K562 (cell line): ENCODE measurements around the gene LMCD1. TPM values are rescaled to one million over a fixed set of nuclear protein-coding genes. Genes with fewer than 3 reads are reported as not detected.

Source experiments
- ATAC-seq: fragments of 200-7000 bp; cut with Tn5 transposase; 3 replicates; pipeline ENCODE4 v1.9.1; 2020; ENCODE audit warnings: moderate library complexity
- BruUV-seq: library from RNA; stranded (reverse); fragments of 400-500 nt; replicated peaks from 2 replicates; lab custom pipeline; 2021; lab: Mats Ljungman, UMichigan
- CTCF ChIA-PET: fragments of 300-600 bp; formaldehyde crosslinking; extraction: SDS; loops from one replicate; lab custom pipeline; 2021; ENCODE audit warnings: low intra/inter-chr PET ratio; lab: Yijun Ruan, JAX
- POLR2A ChIA-PET: fragments of 300-600, 350-650 bp; sonication (Branson Sonifier 250); formaldehyde crosslinking; extraction: SDS; loops from one replicate; lab custom pipeline; 2021; ENCODE audit warnings: antibody characterized with exemption, inconsistent platforms; lab: Yijun Ruan, JAX
- DNase-seq, 4 experiments: peaks; one replicate each; pipeline versions ENCODE4 v3.0.0 to v3.0.0-alpha.2; 2011 to 2018; ENCODE audit warnings: low spot score in 3 of 4, mixed read lengths in 3 of 4; ENCODE audit errors: extremely low read depth in 1 of 4
- FAIRE-seq: peaks from 2 replicates; lab custom pipeline; 2011; peaks lifted over from hg19 to GRCh38; lab: Jason Lieb, UNC
- H2AFZ ChIP-seq: 2 replicates; pipeline ENCODE4 v1.6.0; 2011; ENCODE audit warnings: low read depth, low read length, control low read depth, inconsistent platforms
- H3K27ac ChIP-seq: fragments of 200-600 bp; 3 replicates; pipeline ENCODE4 v1.8.0; 2011; ENCODE audit warnings: low read depth, mild to moderate bottlenecking, control low read depth, inconsistent platforms, low read length, moderate library complexity, mixed read lengths; ENCODE audit errors: extremely low read depth
- H3K27me3 ChIP-seq, 2 experiments: fragments of 300-600 bp in 1 of 2; 2 replicates in 1 of 2; 3 replicates in 1 of 2; pipeline versions ENCODE4 v1.6.0 to v1.8.0; 2011; ENCODE audit warnings: inconsistent platforms in 2 of 2, low read length in 2 of 2, mild to moderate bottlenecking in 1 of 2, mixed read lengths in 1 of 2, moderate library complexity in 1 of 2; ENCODE audit not compliant: control insufficient read depth in 2 of 2, insufficient read depth in 2 of 2
- H3K36me3 ChIP-seq: fragments of 300-600 bp; 3 replicates; pipeline ENCODE4 v1.8.0; 2011; ENCODE audit warnings: mild to moderate bottlenecking, low read length, inconsistent platforms; ENCODE audit not compliant: control insufficient read depth, insufficient read depth
- H3K4me1 ChIP-seq, 2 experiments: fragments of 200-600 bp in 1 of 2; replicated peaks in 1 of 2; 2 replicates in 1 of 2; 3 replicates in 1 of 2; pipeline versions ENCODE4 v1.5.1 to v1.8.0; 2011; ENCODE audit warnings: inconsistent platforms in 2 of 2, low read length in 2 of 2, mild to moderate bottlenecking in 1 of 2, mixed read lengths in 1 of 2, moderate library complexity in 1 of 2; ENCODE audit not compliant: control insufficient read depth in 2 of 2, insufficient read depth in 2 of 2
- H3K4me2 ChIP-seq: 2 replicates; pipeline ENCODE4 v1.6.1; 2011; ENCODE audit warnings: low read length, control low read depth, inconsistent platforms, mixed read lengths; ENCODE audit not compliant: insufficient read depth
- H3K4me3 ChIP-seq: fragments of 200-600 bp; sonication (generic), shearing (Covaris generic); 2 replicates; pipeline ENCODE4 v1.5.1; 2016; ENCODE audit warnings: control low read depth, inconsistent platforms
- H3K79me2 ChIP-seq: fragments of 200-600 bp; 3 replicates; pipeline ENCODE4 v1.8.0; 2011; ENCODE audit warnings: low read length, inconsistent platforms; ENCODE audit not compliant: control insufficient read depth, insufficient read depth
- H3K9ac ChIP-seq, 2 experiments: 2 replicates each; pipeline versions ENCODE4 v1.6.0 to v1.6.1; 2011; ENCODE audit warnings: low read depth in 2 of 2, low read length in 2 of 2, control low read depth in 1 of 2, inconsistent platforms in 1 of 2, mild to moderate bottlenecking in 1 of 2, mixed read lengths in 1 of 2; ENCODE audit not compliant: insufficient read depth in 1 of 2
- H3K9me1 ChIP-seq: one replicate; pipeline ENCODE4 v1.6.0; 2011; ENCODE audit warnings: inconsistent platforms, mild to moderate bottlenecking, low read length, moderate library complexity; ENCODE audit not compliant: control insufficient read depth, insufficient read depth
- H3K9me3 ChIP-seq: replicated peaks from 2 replicates; pipeline ENCODE4 v1.5.1; 2011; ENCODE audit warnings: low read depth, low read length, inconsistent platforms; ENCODE audit not compliant: control insufficient read depth, insufficient read depth
- H4K20me1 ChIP-seq: replicated peaks from 2 replicates; pipeline ENCODE4 v1.6.1; 2011; ENCODE audit warnings: low read length, inconsistent platforms, mixed read lengths; ENCODE audit not compliant: control insufficient read depth, insufficient read depth
- CREB1 ChIP-seq, 2 experiments: sonication (generic) in 1 of 2; formaldehyde crosslinking in 1 of 2; IDR thresholded peaks; 2 replicates each; pipeline versions ENCODE4 v1.6.1 to v1.8.0; 2012 to 2022; ENCODE audit warnings: inconsistent platforms in 1 of 2, mild to moderate bottlenecking in 1 of 2, missing genetic modification reagents in 1 of 2, moderate library complexity in 1 of 2
- CUX1 ChIP-seq: fragments of 200-800 bp; sonication (Bioruptor generic); IDR thresholded peaks from 2 replicates; pipeline ENCODE4 v1.6.1; 2016; ENCODE audit warnings: missing genetic modification characterization, missing compliant biosample characterization
- HMGXB4 ChIP-seq: sonication (generic); formaldehyde crosslinking; IDR thresholded peaks from 2 replicates; pipeline ENCODE4 v1.8.1; 2023; ENCODE audit warnings: mild to moderate bottlenecking, missing genetic modification reagents
- NFIC ChIP-seq: fragments of 450-650 bp; IDR thresholded peaks from 2 replicates; pipeline ENCODE4 v1.6.1; 2017; ENCODE audit warnings: mild to moderate bottlenecking, inconsistent platforms
- NFYB ChIP-seq: IDR thresholded peaks from 2 replicates; pipeline ENCODE4 v1.6.1; 2011; ENCODE audit warnings: mild to moderate bottlenecking, moderate library complexity; ENCODE audit not compliant: insufficient read length; ENCODE audit errors: extremely low read depth
- SMARCA4 ChIP-seq: fragments of 450-650 bp; IDR thresholded peaks from 2 replicates; pipeline ENCODE4 v1.6.1; 2016
- TAF9B ChIP-seq: fragments of 450-650 bp; IDR thresholded peaks from 2 replicates; pipeline ENCODE4 v1.6.1; 2018; ENCODE audit warnings: mild to moderate bottlenecking; ENCODE audit not compliant: partially characterized antibody
- TGIF2 ChIP-seq: sonication (generic); formaldehyde crosslinking; IDR thresholded peaks from 2 replicates; pipeline ENCODE4 v1.8.1; 2022; ENCODE audit warnings: mild to moderate bottlenecking, missing genetic modification reagents, moderate library complexity
- THRA ChIP-seq: fragments of 450-650 bp; IDR thresholded peaks from 2 replicates; pipeline ENCODE4 v1.6.1; 2017; ENCODE audit warnings: mild to moderate bottlenecking, moderate library complexity
- U2AF2 ChIP-seq: fragments of 200-400 bp; formaldehyde crosslinking; optimal IDR thresholded peaks from 2 replicates; pipeline ENCODE3; 2017; ENCODE audit warnings: low read depth, mild to moderate bottlenecking, low read length
- ZFP30 ChIP-seq: fragments of 250-450 bp; sonication (Bioruptor Pico); IDR thresholded peaks from 2 replicates; pipeline ENCODE4 v1.8.0; 2022; ENCODE audit warnings: moderate library complexity, mild to moderate bottlenecking, inconsistent platforms, borderline replicate concordance
- ZKSCAN3 ChIP-seq: fragments of 250-450 bp; sonication (Bioruptor Pico); IDR thresholded peaks from 2 replicates; pipeline ENCODE4 v1.4.0; 2020
- ZNF146 ChIP-seq: IDR thresholded peaks from one replicate; pipeline ENCODE4 v1.6.1; 2018; ENCODE audit warnings: missing compliant biosample characterization; ENCODE audit not compliant: unreplicated experiment
- ZNF3 ChIP-seq: fragments of 250-450 bp; sonication (Bioruptor Pico); IDR thresholded peaks from 2 replicates; pipeline ENCODE4 v1.5.0; 2021; ENCODE audit warnings: mild to moderate bottlenecking, moderate library complexity
- WGBS: fragments of 100-300 bp; shearing (Covaris generic); methylation state at CpG from one replicate; pipeline ENCODE4 v1.1.6; 2016; ENCODE audit warnings: low coverage, mixed read lengths; ENCODE audit not compliant: insufficient coverage; ENCODE audit errors: missing lambda C conversion rate; 5-methylcytosine and 5-hydroxymethylcytosine counted together
- in situ Hi-C: fragments of 300-500 bp; cut with MboI; formaldehyde crosslinking; loops from 4 replicates; pipeline ENCODE4 v1.15.0; 2018; ENCODE audit warnings: inconsistent platforms, mixed read lengths
- intact Hi-C: fragments of 100-400 bp; cut with micrococcal nuclease; formaldehyde crosslinking; loops from 2 replicates; pipeline ENCODE4 v1.14.2; 2022
- polyA plus RNA-seq, 8 experiments: library from polyadenylated mRNA; depleted of rRNA in 4 of 8; stranded (reverse) in 5 of 8; unstranded in 3 of 8; fragments of >200 nt; fragmentation: Nextera tagmentation in 2 of 8; fragmentation: Illumina TruSeq in 1 of 8; extraction: Ambion mirVana in 2 of 8; extraction: Trizol in 1 of 8; gene quantifications; 2 replicates each; pipeline versions ENCODE4 v1.2.1 to v1.2.3, GENCODE V29; 2011 to 2014; ENCODE audit warnings: inconsistent platforms in 1 of 8, missing spikeins in 1 of 8
- total RNA-seq, 7 experiments: library from RNA; depleted of rRNA in 6 of 7; stranded (reverse); fragments of >200 nt in 6 of 7; fragmentation: Illumina TruSeq in 2 of 7; extraction: Trizol in 2 of 7; gene quantifications; 2 replicates each; pipeline versions ENCODE4 v1.2.1 to v1.2.3, GENCODE V29; 2011 to 2021; ENCODE audit warnings: low replicate concordance in 1 of 7

LMCD1 gene
- total and polyA plus RNA-seq, 9 of the 15 experiments (the other 6 are each of a cell fraction or from before 2014, with no cell fraction given), result 0.60 TPM; not detected in 8

DNA sequence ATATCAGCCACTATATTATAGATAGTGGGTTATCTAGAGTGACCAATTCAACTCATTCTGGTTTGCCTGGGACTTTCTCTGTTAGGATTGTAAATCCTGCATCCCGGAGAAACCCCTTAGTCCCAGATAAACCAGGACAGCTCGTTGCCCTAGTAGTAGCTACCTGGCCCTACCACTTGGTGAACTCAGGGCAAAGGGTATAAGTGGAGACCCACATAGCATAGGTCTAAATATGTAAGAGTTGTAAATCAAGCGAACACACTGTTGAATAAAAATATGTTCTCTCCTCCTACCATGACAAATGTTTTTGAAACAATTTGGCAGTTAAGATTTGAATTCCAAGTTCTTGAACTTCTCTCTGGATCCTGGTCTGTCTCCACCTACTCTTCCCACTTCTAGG, 15.7 kb upstream of the LMCD1 start:
- H3K4me3 ChIP-seq, result no peak overlapping the region
- BruUV-seq, result no TSS peak
- DNase-seq, result no peak
- H3K9me1 ChIP-seq, result no peaks in the 10 kb centered on the region
- CTCF ChIA-PET, result no interaction called here
- no peaks in the 10 kb centered on the region for H3K36me3 ChIP-seq
- no peak overlapping the region for H3K9ac ChIP-seq
- no peaks in the 10 kb centered on the region for H3K79me2 ChIP-seq
- no peak overlapping the region for H3K4me2 ChIP-seq
- WGBS, result 0% methylated on average over 3 of the region's 3 CpGs
- POLR2A ChIA-PET, result no interaction called here
- FAIRE-seq, result no peak
- no peaks in the 10 kb centered on the region for H3K9me3 ChIP-seq
- H2AFZ ChIP-seq, result no peak overlapping the region
- no peaks in the 10 kb centered on the region for H4K20me1 ChIP-seq
- ATAC-seq, result no peak
- no peaks in the 10 kb centered on the region for H3K4me1 ChIP-seq
- no peaks in the 10 kb centered on the region for H3K27me3 ChIP-seq
- H3K27ac ChIP-seq, result no peak overlapping the region
- intact Hi-C loops, result no loop called here
- in situ Hi-C loops, result no loop called here
- TF ChIP-seq ZKSCAN3 (CRISPR knock-in tag), result no peak
- no peak for TF ChIP-seq CREB1 (IDR thresholded peaks at IDR 0.05)
- no peak for TF ChIP-seq CREB1 (CRISPR knock-in tag; IDR thresholded peaks at IDR 0.05)
- TF ChIP-seq ZNF146 (CRISPR knock-in tag), result no peak
- no peak for TF ChIP-seq NFIC
- TF ChIP-seq TGIF2 (CRISPR knock-in tag), result no peak
- TF ChIP-seq SMARCA4, result no peak
- no peak for TF ChIP-seq U2AF2
- TF ChIP-seq TAF9B, result no peak
- no peak for TF ChIP-seq THRA
- TF ChIP-seq HMGXB4 (CRISPR knock-in tag), result no peak
- TF ChIP-seq CUX1 (CRISPR knock-in tag), result no peak
- TF ChIP-seq ZFP30, result no peak
- TF ChIP-seq NFYB, result no peak
- TF ChIP-seq ZNF3 (CRISPR knock-in tag), result no peak
